Rectal smooth muscle tissue (tissue), 1 donor: ENCODE data around the gene NUP210.

ENCODE experiments used
- H3K27ac ChIP-seq: one replicate; pipeline ENCODE4 v1.7.0; 2013; ENCODE audit warnings: low read depth, low read length, inconsistent platforms
- H3K27me3 ChIP-seq: one replicate; pipeline ENCODE4 v1.7.0; 2013; ENCODE audit warnings: low read length; ENCODE audit not compliant: control insufficient read depth, insufficient read depth
- H3K36me3 ChIP-seq: one replicate; pipeline ENCODE4 v1.7.0; 2013; ENCODE audit warnings: low read length; ENCODE audit not compliant: control insufficient read depth, insufficient read depth
- H3K4me1 ChIP-seq: one replicate; pipeline ENCODE4 v1.7.0; 2013; ENCODE audit warnings: low read length; ENCODE audit not compliant: control insufficient read depth, insufficient read depth
- H3K4me3 ChIP-seq: one replicate; pipeline ENCODE4 v1.7.0; 2013; ENCODE audit warnings: low read length
- H3K9ac ChIP-seq: one replicate; pipeline ENCODE4 v1.7.0; 2013; ENCODE audit warnings: low read length

The NUP210 gene

DNA sequence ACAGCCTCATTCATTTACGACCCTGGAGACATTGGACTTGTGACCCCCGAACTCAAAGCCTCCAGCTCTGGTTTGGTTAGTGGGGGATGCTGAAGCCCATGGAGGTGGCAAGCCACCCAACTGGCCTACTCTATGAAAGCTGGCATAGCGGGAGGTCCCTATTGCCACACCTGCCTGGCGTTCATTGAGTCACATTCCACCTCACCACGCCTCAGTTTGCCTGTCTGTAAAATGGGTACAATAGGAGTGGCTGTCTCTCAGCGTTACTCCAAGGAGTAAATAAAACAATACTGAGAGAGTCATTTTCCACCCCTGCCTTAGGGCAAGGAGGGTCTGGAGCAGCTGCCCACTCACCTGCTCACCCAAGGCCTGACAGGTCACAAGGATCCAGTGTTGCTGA, 60.2 kb downstream of the NUP210 start:
- no peaks in the 10 kb centered on the region for H3K27me3 ChIP-seq
- H3K36me3 ChIP-seq: peaks cover 21% of the 10 kb centered on the region
- H3K4me3 ChIP-seq: no peak overlapping the region
- no peak overlapping the region for H3K9ac ChIP-seq
- no peak overlapping the region for H3K27ac ChIP-seq
- no peaks in the 10 kb centered on the region for H3K4me1 ChIP-seq

DNA sequence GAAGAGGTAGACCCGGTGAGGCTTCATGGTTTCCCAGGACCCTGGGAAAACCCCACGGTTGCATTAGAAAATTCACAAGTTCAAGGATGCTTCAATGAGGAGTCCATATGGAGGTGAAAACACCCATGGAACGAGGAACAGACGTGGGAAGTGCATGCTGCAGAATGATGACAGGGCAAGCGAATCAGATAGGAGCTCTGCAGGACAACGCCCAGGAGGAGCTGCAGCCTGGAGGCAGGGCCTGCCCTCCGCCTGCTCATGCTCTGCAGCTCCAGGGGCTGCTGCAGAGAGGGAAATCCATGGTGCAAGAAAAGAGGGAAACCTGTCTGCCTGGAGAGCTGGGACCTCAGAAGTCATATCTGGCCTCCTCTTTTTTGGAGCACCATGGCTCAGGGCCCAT, 61.5 kb downstream of the NUP210 start:
- H3K27me3 ChIP-seq: no peaks in the 10 kb centered on the region

GRCh38 chr3:13358051-13358450, 62.1 kb downstream of the NUP210 start:
- no peaks in the 10 kb centered on the region for H3K27me3 ChIP-seq

More for the DNA sequence above, 61.5 kb downstream of the NUP210 start:
- Histone ChIP-seq H3K36me3 (peaks cover 21% of the 10 kb centered on the region), H3K4me1 (no peaks in the 10 kb centered on the region), H3K27ac (no peak overlapping the region), H3K4me3 (no peak overlapping the region), H3K9ac (no peak overlapping the region)

GRCh38 chr3:13357074-13357473, 63.0 kb downstream of the NUP210 start:
- Histone ChIP-seq H3K27ac (no peak overlapping the region), H3K9ac (no peak overlapping the region), H3K4me1 (no peaks in the 10 kb centered on the region), H3K4me3 (no peak overlapping the region), H3K36me3 (peaks cover 21% of the 10 kb centered on the region), H3K27me3 (no peaks in the 10 kb centered on the region)

More at GRCh38 chr3:13358051-13358450, 62.1 kb downstream of the NUP210 start:
- no peak overlapping the region for H3K27ac ChIP-seq
- no peak overlapping the region for H3K4me3 ChIP-seq
- no peaks in the 10 kb centered on the region for H3K4me1 ChIP-seq
- no peak overlapping the region for H3K9ac ChIP-seq
- peaks cover 21% of the 10 kb centered on the region for H3K36me3 ChIP-seq

- H3K27ac ChIP-seq: no peak overlapping the region
- H3K4me3 ChIP-seq: no peak overlapping the region
- H3K36me3 ChIP-seq: peaks cover 11% of the 10 kb centered on the region
- H3K9ac ChIP-seq: no peak overlapping the region
- H3K4me1 ChIP-seq: no peaks in the 10 kb centered on the region
- no peaks in the 10 kb centered on the region for H3K27me3 ChIP-seq
Observed at GRCh38 chr3:13353936-13354542, 66.1 kb downstream of the NUP210 start.

- Histone ChIP-seq H3K9ac (no peak overlapping the region), H3K36me3 (peaks cover 8% of the 10 kb centered on the region), H3K27ac (no peak overlapping the region), H3K27me3 (no peaks in the 10 kb centered on the region), H3K4me3 (no peak overlapping the region), H3K4me1 (no peaks in the 10 kb centered on the region)
Observed at GRCh38 chr3:13353506-13353905, 66.6 kb downstream of the NUP210 start.

DNA sequence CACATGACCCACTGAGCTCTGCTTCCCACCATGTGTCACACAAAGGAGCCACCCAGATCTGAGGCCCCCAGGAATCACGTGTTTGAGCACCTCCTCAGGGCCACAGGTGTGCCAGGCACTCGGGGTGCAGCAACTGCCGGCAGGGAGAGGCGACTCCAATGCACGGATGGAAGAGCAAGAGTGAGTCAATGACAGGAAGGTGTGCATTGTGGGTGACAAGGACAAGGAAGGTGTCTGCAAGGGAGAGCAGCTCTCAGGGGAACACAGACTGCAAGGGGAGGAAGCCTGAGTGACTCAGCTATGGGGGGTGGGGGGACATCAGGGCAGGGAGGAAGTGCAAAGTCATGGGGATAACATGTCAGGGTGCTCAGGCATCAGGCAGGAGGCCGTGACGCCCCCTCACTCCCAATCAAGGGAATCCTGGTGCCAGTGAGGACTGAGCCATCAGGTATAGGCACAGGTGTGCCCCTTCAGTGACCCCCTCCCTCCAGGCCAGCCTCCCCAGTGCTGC, 67.4 kb downstream of the NUP210 start:
- no peaks in the 10 kb centered on the region for H3K4me1 ChIP-seq
- no peak overlapping the region for H3K4me3 ChIP-seq
- H3K27me3 ChIP-seq: no peaks in the 10 kb centered on the region
- no peak overlapping the region for H3K27ac ChIP-seq
- peaks cover 8% of the 10 kb centered on the region for H3K36me3 ChIP-seq
- no peak overlapping the region for H3K9ac ChIP-seq

GRCh38 chr3:13349823-13350222, 70.3 kb downstream of the NUP210 start:
- H3K27me3 ChIP-seq: no peaks in the 10 kb centered on the region
- H3K27ac ChIP-seq: no peak overlapping the region
- H3K4me1 ChIP-seq: no peaks in the 10 kb centered on the region
- no peak overlapping the region for H3K9ac ChIP-seq
- peaks cover 5% of the 10 kb centered on the region for H3K36me3 ChIP-seq
- no peak overlapping the region for H3K4me3 ChIP-seq

DNA sequence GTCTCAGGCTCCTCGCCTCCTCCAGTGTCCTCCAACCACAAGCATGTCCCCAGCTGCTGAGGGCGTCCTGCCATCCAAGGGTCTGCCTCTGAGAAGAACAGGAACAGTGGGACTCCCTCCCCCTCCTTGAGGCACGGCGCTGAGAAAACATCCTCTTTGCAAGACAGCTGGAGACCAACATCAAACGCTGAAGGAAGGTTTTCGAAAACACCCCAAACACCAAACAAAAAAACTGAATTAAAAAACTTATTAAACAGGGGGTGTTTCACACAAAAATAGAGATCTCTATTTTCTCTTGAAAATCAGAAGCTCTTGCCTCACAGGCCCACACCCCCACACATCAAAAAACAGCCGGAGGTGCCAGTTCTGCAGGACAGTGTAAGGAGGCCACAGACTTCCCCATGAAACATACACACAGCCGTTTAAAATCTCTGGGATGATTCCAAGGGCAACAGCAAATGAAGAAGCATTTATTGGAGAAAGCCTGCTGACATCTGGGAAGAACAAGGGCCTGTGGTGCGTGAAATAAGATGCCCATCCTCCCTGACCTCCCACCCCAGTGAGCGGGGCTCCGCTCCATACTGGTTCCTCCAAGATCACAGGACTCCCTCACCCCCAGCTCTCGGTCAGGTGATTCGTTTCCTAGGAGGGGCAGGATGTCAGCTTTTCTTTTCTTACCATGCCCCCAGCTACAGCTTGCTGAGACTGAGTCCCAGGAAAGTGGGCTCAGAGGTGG, 71.3 kb downstream of the NUP210 start:
- Histone ChIP-seq H3K4me3 (no peak overlapping the region), H3K36me3 (peaks cover 5% of the 10 kb centered on the region), H3K27ac (no peak overlapping the region), H3K4me1 (no peaks in the 10 kb centered on the region), H3K9ac (no peak overlapping the region), H3K27me3 (no peaks in the 10 kb centered on the region)

GRCh38 chr3:13348100-13348499, 72.0 kb downstream of the NUP210 start:
- no peak overlapping the region for H3K27ac ChIP-seq

DNA sequence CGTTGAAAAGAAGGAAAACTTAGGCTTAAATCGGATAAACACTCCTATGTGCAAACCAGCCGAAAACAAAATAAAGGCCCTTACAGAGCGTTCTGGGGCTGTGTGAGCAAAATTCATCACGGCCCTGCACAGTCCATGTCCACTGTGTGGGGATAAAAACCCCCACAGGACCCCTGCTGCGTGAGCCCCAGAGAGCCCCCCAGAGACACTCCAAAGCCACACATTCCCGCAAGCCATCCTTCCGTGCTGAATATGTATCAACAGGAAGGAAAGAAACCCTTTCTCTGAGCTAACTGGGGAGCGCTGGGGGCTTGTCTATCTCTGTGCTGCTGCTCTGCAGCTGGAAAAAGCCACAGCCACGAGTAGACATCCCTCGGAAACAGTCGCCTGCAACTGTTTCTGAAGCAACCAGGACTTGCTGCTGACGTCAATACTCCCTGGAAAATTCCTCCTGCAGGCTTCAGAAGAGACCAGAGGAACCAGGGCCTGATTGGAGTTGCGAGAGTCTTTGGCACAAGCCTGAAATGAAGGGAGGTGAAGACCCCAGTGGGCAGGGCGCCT, 72.7 kb downstream of the NUP210 start:
- Histone ChIP-seq H3K4me1 (no peaks in the 10 kb centered on the region), H3K9ac (no peak overlapping the region), H3K27me3 (no peaks in the 10 kb centered on the region), H3K27ac (no peak overlapping the region), H3K4me3 (no peak overlapping the region), H3K36me3 (peaks cover 5% of the 10 kb centered on the region)

More at GRCh38 chr3:13348100-13348499, 72.0 kb downstream of the NUP210 start:
- Histone ChIP-seq H3K4me1 (no peaks in the 10 kb centered on the region), H3K27me3 (no peaks in the 10 kb centered on the region), H3K36me3 (peaks cover 5% of the 10 kb centered on the region), H3K9ac (no peak overlapping the region), H3K4me3 (no peak overlapping the region)

- Histone ChIP-seq H3K27me3 (no peaks in the 10 kb centered on the region), H3K4me3 (no peak overlapping the region), H3K9ac (no peak overlapping the region), H3K36me3 (peaks cover 2% of the 10 kb centered on the region), H3K27ac (no peak overlapping the region), H3K4me1 (no peaks in the 10 kb centered on the region)
Observed at GRCh38 chr3:13346481-13347389, 73.4 kb downstream of the NUP210 start.
